OCI-LY1 (cell line): ENCODE measurements around the gene GMDS.

Experiments used
- H2AFZ ChIP-seq: fragments of 200-600 bp; sonication (generic), shearing (Covaris generic); 2 replicates; pipeline ENCODE4 v1.6.0; 2014; ENCODE audit warnings: antibody characterized with exemption, mild to moderate bottlenecking, low read length
- H3F3A ChIP-seq: fragments of 200-600 bp; sonication (generic), shearing (Covaris generic); 2 replicates; pipeline ENCODE4 v1.6.0; 2014; ENCODE audit warnings: mild to moderate bottlenecking, antibody characterized with exemption, low read length, moderate library complexity; ENCODE audit not compliant: insufficient read depth
- H3K27ac ChIP-seq: fragments of 200-600 bp; sonication (generic); 2 replicates; pipeline ENCODE4 v1.5.1; 2014; ENCODE audit warnings: low read length, mixed run types, mild to moderate bottlenecking, low read depth; ENCODE audit not compliant: poor library complexity, severe bottlenecking
- H3K27me3 ChIP-seq: fragments of 200-600 bp; sonication (generic); 2 replicates; pipeline ENCODE4 v1.6.0; 2014; ENCODE audit warnings: antibody characterized with exemption, mild to moderate bottlenecking, low read length, moderate library complexity; ENCODE audit not compliant: insufficient read depth
- H3K36me3 ChIP-seq: fragments of 200-600 bp; sonication (generic); 2 replicates; pipeline ENCODE4 v1.6.1; 2014; ENCODE audit warnings: mild to moderate bottlenecking, antibody characterized with exemption, low read length, moderate library complexity, mixed read lengths; ENCODE audit not compliant: insufficient read depth
- H3K4me1 ChIP-seq: fragments of 200-600 bp; sonication (generic); 2 replicates; pipeline ENCODE4 v1.5.1; 2014; ENCODE audit warnings: mild to moderate bottlenecking, low read length, moderate library complexity; ENCODE audit not compliant: insufficient read depth, severe bottlenecking
- H3K4me2 ChIP-seq: fragments of 200-600 bp; sonication (generic), shearing (Covaris generic); 2 replicates; pipeline ENCODE4 v1.6.1; 2014; ENCODE audit warnings: low read length
- H3K4me3 ChIP-seq: fragments of 200-600 bp; sonication (generic); 2 replicates; pipeline ENCODE4 v1.5.1; 2014; ENCODE audit warnings: low read length, low read depth, mild to moderate bottlenecking, mixed read lengths; ENCODE audit not compliant: poor library complexity, severe bottlenecking
- H3K79me2 ChIP-seq: fragments of 200-600 bp; shearing (Covaris generic); 2 replicates; pipeline ENCODE4 v1.6.1; 2016; ENCODE audit warnings: mixed run types, low read length, mixed read lengths; ENCODE audit not compliant: insufficient read depth
- H3K9ac ChIP-seq: fragments of 200-600 bp; sonication (generic), shearing (Covaris generic); 2 replicates; pipeline ENCODE4 v1.6.1; 2014; ENCODE audit warnings: mild to moderate bottlenecking, low read length, mixed read lengths
- H3K9me2 ChIP-seq: fragments of 200-600 bp; sonication (generic), shearing (Covaris generic); 2 replicates; pipeline ENCODE4 v1.6.1; 2014; ENCODE audit warnings: low read depth, mild to moderate bottlenecking, low read length, mixed read lengths
- H3K9me3 ChIP-seq: fragments of 200-600 bp; shearing (Covaris generic); 2 replicates; pipeline ENCODE4 v1.6.1; 2014; ENCODE audit warnings: low read length, mixed read lengths
- H4K20me1 ChIP-seq: fragments of 200-600 bp; sonication (generic), shearing (Covaris generic); 2 replicates; pipeline ENCODE4 v1.6.0; 2016; ENCODE audit warnings: mild to moderate bottlenecking, low read length; ENCODE audit not compliant: insufficient read depth
- EZH2 ChIP-seq: fragments of 200-600 bp; sonication (generic), shearing (Covaris generic); IDR thresholded peaks from 2 replicates; pipeline ENCODE4 v1.8.0; 2017; ENCODE audit warnings: borderline replicate concordance, mixed run types, mild to moderate bottlenecking, antibody characterized with exemption, low read length, moderate library complexity, mixed read lengths
- TF ChIP-seq, protein P1 (sequence below): fragments of 200-600 bp; sonication (generic), shearing (Covaris generic); IDR thresholded peaks from 2 replicates; pipeline ENCODE4 v1.5.1; 2017; ENCODE audit warnings: mild to moderate bottlenecking, antibody characterized with exemption, low read length, moderate library complexity, mixed read lengths

GMDS gene

GRCh38 chr6:1781152-1781816 lies 464.1 kb downstream of the GMDS start:
- no peak overlapping the region for H3K9ac ChIP-seq
- H3K27ac ChIP-seq = no peak overlapping the region
- no peaks in the 10 kb centered on the region for H3F3A ChIP-seq
- H3K27me3 ChIP-seq = no peaks in the 10 kb centered on the region
- no peak overlapping the region for H2AFZ ChIP-seq
- no peaks in the 10 kb centered on the region for H3K9me2 ChIP-seq
- H4K20me1 ChIP-seq = no peaks in the 10 kb centered on the region
- H3K4me2 ChIP-seq = no peak overlapping the region
- H3K4me3 ChIP-seq = no peak overlapping the region
- no peaks in the 10 kb centered on the region for H3K79me2 ChIP-seq
- no peak for TF ChIP-seq EZH2
- TF ChIP-seq, protein P1, sequence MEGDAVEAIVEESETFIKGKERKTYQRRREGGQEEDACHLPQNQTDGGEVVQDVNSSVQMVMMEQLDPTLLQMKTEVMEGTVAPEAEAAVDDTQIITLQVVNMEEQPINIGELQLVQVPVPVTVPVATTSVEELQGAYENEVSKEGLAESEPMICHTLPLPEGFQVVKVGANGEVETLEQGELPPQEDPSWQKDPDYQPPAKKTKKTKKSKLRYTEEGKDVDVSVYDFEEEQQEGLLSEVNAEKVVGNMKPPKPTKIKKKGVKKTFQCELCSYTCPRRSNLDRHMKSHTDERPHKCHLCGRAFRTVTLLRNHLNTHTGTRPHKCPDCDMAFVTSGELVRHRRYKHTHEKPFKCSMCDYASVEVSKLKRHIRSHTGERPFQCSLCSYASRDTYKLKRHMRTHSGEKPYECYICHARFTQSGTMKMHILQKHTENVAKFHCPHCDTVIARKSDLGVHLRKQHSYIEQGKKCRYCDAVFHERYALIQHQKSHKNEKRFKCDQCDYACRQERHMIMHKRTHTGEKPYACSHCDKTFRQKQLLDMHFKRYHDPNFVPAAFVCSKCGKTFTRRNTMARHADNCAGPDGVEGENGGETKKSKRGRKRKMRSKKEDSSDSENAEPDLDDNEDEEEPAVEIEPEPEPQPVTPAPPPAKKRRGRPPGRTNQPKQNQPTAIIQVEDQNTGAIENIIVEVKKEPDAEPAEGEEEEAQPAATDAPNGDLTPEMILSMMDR = no peak
- H3K4me1 ChIP-seq = no peaks in the 10 kb centered on the region
- no peaks in the 10 kb centered on the region for H3K36me3 ChIP-seq
- H3K9me3 ChIP-seq = no peaks in the 10 kb centered on the region

DNA sequence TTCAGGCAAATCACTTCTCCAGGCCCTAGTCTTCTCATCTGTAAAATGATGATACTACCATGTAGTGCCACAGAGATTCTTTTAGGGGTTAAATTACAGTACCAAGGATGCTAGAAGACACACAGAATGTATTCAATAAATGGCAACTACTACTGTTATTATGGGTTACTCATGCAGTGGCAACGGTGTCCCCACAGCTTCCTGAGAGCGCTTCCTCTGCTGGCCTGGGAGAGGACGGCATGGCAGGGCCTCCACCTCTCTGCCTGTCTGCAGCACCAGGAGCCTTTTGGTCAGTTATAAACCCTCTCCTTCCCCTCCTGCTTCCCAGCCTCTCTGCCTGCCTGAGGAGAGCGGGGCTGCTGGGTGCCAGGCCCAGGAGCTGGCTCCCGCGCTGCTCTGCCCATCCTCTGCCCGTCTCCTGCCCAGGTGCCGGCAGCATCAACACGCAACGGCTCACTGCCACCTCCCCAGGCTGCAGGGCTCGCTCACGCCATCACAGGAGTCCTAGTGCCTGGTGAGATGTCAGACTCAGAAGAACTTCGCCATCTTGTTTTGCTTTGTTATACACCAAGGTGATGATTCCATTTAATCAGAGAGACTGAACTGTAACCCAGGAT lies 465.0 kb downstream of the GMDS start:
- Histone ChIP-seq H4K20me1 (no peaks in the 10 kb centered on the region), H2AFZ (no peak overlapping the region), H3K9ac (no peak overlapping the region), H3K36me3 (no peaks in the 10 kb centered on the region), H3K79me2 (no peaks in the 10 kb centered on the region), H3K27ac (no peak overlapping the region), H3K4me1 (no peaks in the 10 kb centered on the region), H3K9me3 (no peaks in the 10 kb centered on the region), H3K4me2 (no peak overlapping the region), H3F3A (no peaks in the 10 kb centered on the region), H3K9me2 (no peaks in the 10 kb centered on the region), H3K4me3 (no peak overlapping the region), H3K27me3 (no peaks in the 10 kb centered on the region)
- TF ChIP-seq, protein P1 = no peak
- no peak for TF ChIP-seq EZH2

- Histone ChIP-seq H3K27me3 (no peaks in the 10 kb centered on the region), H3K4me3 (no peak overlapping the region), H3K4me2 (no peak overlapping the region), H4K20me1 (no peaks in the 10 kb centered on the region), H2AFZ (no peak overlapping the region), H3K79me2 (no peaks in the 10 kb centered on the region), H3K36me3 (no peaks in the 10 kb centered on the region), H3K27ac (no peak overlapping the region), H3F3A (no peaks in the 10 kb centered on the region), H3K9ac (no peak overlapping the region), H3K9me3 (no peaks in the 10 kb centered on the region), H3K4me1 (peaks cover 10% of the 10 kb centered on the region), H3K9me2 (no peaks in the 10 kb centered on the region)
- TF ChIP-seq EZH2 = no peak
- TF ChIP-seq, protein P1 = no peak
Observed at GRCh38 chr6:1778686-1779235, 466.6 kb downstream of the GMDS start.
